GM12878 (cell line): ENCODE data around the gene LMNB1. TPM values are rescaled to one million over a fixed set of nuclear protein-coding genes. Genes with fewer than 3 reads are reported as not detected.

Experiments
- ATAC-seq: fragments of 200-7000 bp; cut with Tn5 transposase; 3 replicates; pipeline ENCODE4 v1.9.1; 2020; ENCODE audit warnings: mild to moderate bottlenecking, moderate library complexity
- BruUV-seq: library from RNA; stranded (reverse); fragments of 400-500 nt; replicated peaks from 2 replicates; lab custom pipeline; 2021; lab: Mats Ljungman, UMichigan
- CTCF ChIA-PET: fragments of 300-600 bp; sonication (Branson Sonifier 250); formaldehyde crosslinking; extraction: SDS; loops from one replicate; lab custom pipeline; 2021; ENCODE audit warnings: inconsistent platforms; lab: Yijun Ruan, JAX
- POLR2A ChIA-PET: fragments of 350-600 bp; formaldehyde crosslinking; extraction: SDS; loops from one replicate; lab custom pipeline; 2021; ENCODE audit warnings: inconsistent platforms; lab: Charles Lee
- RAD21 ChIA-PET: fragments of 300-600 bp; sonication (Branson Sonifier 250); formaldehyde crosslinking; loops from one replicate; lab custom pipeline; 2023; ENCODE audit warnings: antibody characterized with exemption; ENCODE audit not compliant: unreplicated experiment; lab: Charles Lee
- SMC1A ChIA-PET: fragments of 300-600 bp; sonication (Branson Sonifier 250); formaldehyde crosslinking; loops from one replicate; lab custom pipeline; 2023; ENCODE audit not compliant: unreplicated experiment, uncharacterized antibody; lab: Charles Lee
- DNase-seq: peaks from one replicate; pipeline ENCODE4 v3.0.0-alpha.2; 2011; ENCODE audit warnings: low read depth, low spot score
- FAIRE-seq: peaks from 3 replicates; lab custom pipeline; 2011; peaks lifted over from hg19 to GRCh38; lab: Jason Lieb, UNC
- H2AFZ ChIP-seq: 2 replicates; pipeline ENCODE4 v1.6.0; 2011; ENCODE audit warnings: low read depth, low read length, control low read depth; ENCODE audit not compliant: control insufficient read depth
- H3K27ac ChIP-seq: 2 replicates; pipeline ENCODE4 v1.5.1; 2011; ENCODE audit warnings: control low read depth; ENCODE audit not compliant: control insufficient read depth, insufficient read depth
- H3K27me3 ChIP-seq, 2 experiments: replicated peaks in 1 of 2; 2 replicates each; pipeline versions ENCODE4 v1.6.0 to v1.6.1; 2011; ENCODE audit warnings: low read length in 1 of 2; ENCODE audit not compliant: control insufficient read depth in 2 of 2, insufficient read depth in 2 of 2
- H3K36me3 ChIP-seq, 2 experiments: 2 replicates each; pipeline ENCODE4 v1.5.1; 2011; ENCODE audit warnings: low read length in 1 of 2; ENCODE audit not compliant: control insufficient read depth in 2 of 2, insufficient read depth in 2 of 2
- H3K4me1 ChIP-seq: 2 replicates; pipeline ENCODE4 v1.6.1; 2011; ENCODE audit warnings: mild to moderate bottlenecking, low read length, moderate library complexity, mixed read lengths; ENCODE audit not compliant: control insufficient read depth, insufficient read depth
- H3K4me2 ChIP-seq: 2 replicates; pipeline ENCODE4 v1.6.0; 2011; ENCODE audit warnings: control low read depth; ENCODE audit not compliant: control insufficient read depth, insufficient read depth
- H3K4me3 ChIP-seq: fragments of 200-600 bp; sonication (generic); 2 replicates; pipeline ENCODE4 v1.5.1; 2016
- H3K79me2 ChIP-seq: 2 replicates; pipeline ENCODE4 v1.6.0; 2011; ENCODE audit warnings: low read length; ENCODE audit not compliant: control insufficient read depth, insufficient read depth
- H3K9ac ChIP-seq: 2 replicates; pipeline ENCODE4 v1.8.0; 2011; ENCODE audit warnings: low read length, control low read depth, mixed read lengths; ENCODE audit not compliant: control insufficient read depth, insufficient read depth
- H3K9me3 ChIP-seq: replicated peaks from 3 replicates; pipeline ENCODE4 v1.5.1; 2011; ENCODE audit warnings: mild to moderate bottlenecking, low read length; ENCODE audit not compliant: control insufficient read depth, insufficient read depth
- H4K20me1 ChIP-seq: 2 replicates; pipeline ENCODE4 v1.6.0; 2011; ENCODE audit not compliant: control insufficient read depth, insufficient read depth
- CTCF ChIP-seq, 3 experiments: IDR thresholded peaks in 2 of 3; conservative IDR thresholded peaks in 1 of 3; 2 replicates each; pipeline ENCODE4 v1.5.1; 2011; ENCODE audit warnings: low read depth in 3 of 3, low read length in 3 of 3, mild to moderate bottlenecking in 3 of 3, control low read depth in 2 of 3, moderate library complexity in 2 of 3, inconsistent platforms in 1 of 3, mixed read lengths in 1 of 3; ENCODE audit not compliant: control insufficient read depth in 2 of 3, insufficient read depth in 1 of 3; ENCODE audit errors: extremely low read depth in 1 of 3
- GATAD2B ChIP-seq: fragments of 450-650 bp; conservative IDR thresholded peaks from 2 replicates; pipeline ENCODE4 v1.6.1; 2017; ENCODE audit warnings: low read depth, mild to moderate bottlenecking, moderate library complexity
- IRF3 ChIP-seq: fragments of 450-650 bp; IDR thresholded peaks from 2 replicates; pipeline ENCODE4 v1.6.1; 2014; ENCODE audit warnings: mild to moderate bottlenecking
- MLLT1 ChIP-seq: fragments of 450-650 bp; IDR thresholded peaks from 2 replicates; pipeline ENCODE4 v1.6.1; 2016; ENCODE audit warnings: mild to moderate bottlenecking
- PBX3 ChIP-seq: IDR thresholded peaks from 2 replicates; pipeline ENCODE4 v1.6.1; 2011; ENCODE audit warnings: mild to moderate bottlenecking, low read depth, low read length, moderate library complexity; ENCODE audit not compliant: insufficient replicate concordance
- RBBP5 ChIP-seq: fragments of 200-600 bp; sonication (generic); conservative IDR thresholded peaks from 2 replicates; pipeline ENCODE4 v1.6.1; 2016
- RELB ChIP-seq: fragments of 450-650 bp; IDR thresholded peaks from 2 replicates; pipeline ENCODE4 v1.6.1; 2017; ENCODE audit warnings: low read depth, mild to moderate bottlenecking, moderate library complexity
- RUNX3 ChIP-seq: IDR thresholded peaks from 2 replicates; pipeline ENCODE4 v1.6.1; 2012; ENCODE audit warnings: low read length, inconsistent platforms
- STAT1 ChIP-seq: fragments of 450-650 bp; conservative IDR thresholded peaks from 2 replicates; pipeline ENCODE4 v1.6.1; 2014; ENCODE audit warnings: antibody characterized with exemption, mild to moderate bottlenecking
- TARDBP ChIP-seq: IDR thresholded peaks from 2 replicates; pipeline ENCODE4 v1.6.1; 2016; ENCODE audit warnings: borderline replicate concordance
- TCF12 ChIP-seq: IDR thresholded peaks from 2 replicates; pipeline ENCODE4 v1.6.1; 2011; ENCODE audit warnings: low read depth, mild to moderate bottlenecking, low read length
- USF1 ChIP-seq: IDR thresholded peaks from 2 replicates; pipeline ENCODE4 v1.6.1; 2011; ENCODE audit warnings: borderline replicate concordance, low read depth, mild to moderate bottlenecking, moderate library complexity, mixed read lengths, low read length; ENCODE audit not compliant: insufficient read depth; ENCODE audit errors: extremely low read length
- ZZZ3 ChIP-seq: IDR thresholded peaks from 2 replicates; pipeline ENCODE4 v1.6.1; 2011; ENCODE audit warnings: low read depth; ENCODE audit not compliant: control insufficient read depth, insufficient read length
- WGBS: methylation state at CpG from one replicate; pipeline ENCODE4 v1.1.6; 2016; ENCODE audit warnings: low lambda C conversion rate; ENCODE audit not compliant: insufficient replicate concordance, insufficient coverage; ENCODE audit errors: missing lambda C conversion rate; 5-methylcytosine and 5-hydroxymethylcytosine counted together
- in situ Hi-C: fragments of 300-500 bp; cut with MboI; formaldehyde crosslinking; loops from 9 replicates; pipeline ENCODE4 v1.14.3; 2018; ENCODE audit warnings: mixed read lengths
- intact Hi-C: fragments of 100-400 bp; cut with micrococcal nuclease; formaldehyde crosslinking; loops from one replicate; pipeline ENCODE4 v1.14.2; 2022; ENCODE audit not compliant: unreplicated experiment
- polyA plus RNA-seq, 11 experiments: library from polyadenylated mRNA; depleted of rRNA in 4 of 11; unstranded in 6 of 11; stranded (reverse) in 5 of 11; fragments of >200 nt; fragmentation: Nextera tagmentation in 4 of 11; fragmentation: Illumina TruSeq in 1 of 11; extraction: Ambion mirVana in 4 of 11; extraction: Trizol in 1 of 11; gene quantifications; 1 replicate in 1 of 11; 2 replicates in 10 of 11; pipeline versions ENCODE4 v1.2.1 to v1.2.3, GENCODE V29; 2011 to 2016; ENCODE audit warnings: inconsistent platforms in 2 of 11, missing spikeins in 2 of 11, low read depth in 1 of 11
- total RNA-seq, 4 experiments: library from RNA; depleted of rRNA in 3 of 4; stranded (reverse); fragments of >200 nt in 3 of 4; fragmentation: Illumina TruSeq in 1 of 4; extraction: Trizol in 1 of 4; gene quantifications; 2 replicates each; pipeline versions ENCODE4 v1.2.1 to v1.2.3, GENCODE V29; 2013 to 2021

The LMNB1 gene
- total and polyA plus RNA-seq, 10 of the 15 experiments (the other 5 are each of a cell fraction or from before 2014, with no cell fraction given), result 7.0 to 185 (median 86.4) TPM

GRCh38 chr5:126794157-126794828, 17.4 kb downstream of the LMNB1 start:
- Histone ChIP-seq H3K4me2 (peak overlapping the region; percentile 22; the same call in 1 of the 2 replicates), H3K36me3 (peaks cover 0 to 2% of the 10 kb centered on the region in 2 experiments; a peak in 3 of 4 replicates), H3K9me3 (no peaks in the 10 kb centered on the region; the same call in 2 of the 3 replicates), H3K4me1 (peaks cover 23% of the 10 kb centered on the region), H4K20me1 (no peaks in the 10 kb centered on the region; the same call in 1 of the 2 replicates), H3K9ac (peak overlapping the region; percentile 10), H2AFZ (no peak overlapping the region), H3K4me3 (no peak overlapping the region), H3K27me3 (no peaks in the 10 kb centered on the region), H3K27ac (peak overlapping the region; percentile 2; the same call in 1 of the 2 replicates), H3K79me2 (peaks cover 92% of the 10 kb centered on the region)
- ChIA-PET RAD21 (interaction anchor here (0.6 to 5.1 kb wide), 7 partner anchors 15 to 430 kb away, joined by 3 to 55 read pairs (median 5); partner anchors contain the start of gene LMNB1), POLR2A (interaction anchor here (0.6 to 4.3 kb wide), 5 partner anchors 12 to 793 kb away, joined by 3 to 31 read pairs (median 4); partner anchors contain the start of gene LMNB1), SMC1A (interaction anchor here (0.7 to 5.2 kb wide), 7 partner anchors 10 to 119 kb away, joined by 3 to 58 read pairs (median 4); partner anchors contain the start of gene LMNB1), CTCF (interaction anchor here (0.6 to 5.5 kb wide), 5 partner anchors 9 to 143 kb away, joined by 3 to 75 read pairs (median 5); no protein-coding TSS in a partner anchor)
- ATAC-seq (peak; percentile 47), DNase-seq (no peak), FAIRE-seq (no peak)
- BruUV-seq, result no TSS peak
- intact Hi-C loops (loop anchor here (10.0 kb wide), 1 partner anchor 439 kb away; no protein-coding TSS in a partner anchor), in situ Hi-C loops (loop anchor here (10.0 kb wide), 1 partner anchor 439 kb away; no protein-coding TSS in a partner anchor)
- WGBS, result 27% methylated on average over 6 of the region's 6 CpGs
- no peak for TF ChIP-seq USF1
- TF ChIP-seq MLLT1, result no peak
- TF ChIP-seq TCF12, result no peak
- no peak for TF ChIP-seq ZZZ3
- no peak for TF ChIP-seq RBBP5
- no peak for TF ChIP-seq RUNX3
- no peak for TF ChIP-seq STAT1
- no peak for TF ChIP-seq GATAD2B
- TF ChIP-seq PBX3, result no peak
- no peak for TF ChIP-seq IRF3
- TF ChIP-seq CTCF (IDR thresholded peaks at IDR 0.05 in 2 of 3, conservative IDR thresholded peaks at IDR 0.05 in 1 of 3; ENCODE audit: control insufficient read depth in 2 of 3, extremely low read depth in 1 of 3, insufficient read depth in 1 of 3, low read depth in 3 of 3, low read length in 3 of 3), result no peak
- TF ChIP-seq TARDBP, result no peak
- TF ChIP-seq RELB, result no peak
